DLD1 (cell line): ENCODE results near the gene WFIKKN2.
"Not testable (repeated sequence)": the region's sequence is repeated elsewhere in the genome, so short reads cannot be mapped to it uniquely, and the experiment has no call there.

ENCODE experiments used
- in situ Hi-C: cut with HindIII; loops from 2 replicates; pipeline ENCODE4 v1.10.0; 2017; ENCODE audit warnings: low sequenced_read_pairs

The WFIKKN2 gene

DNA sequence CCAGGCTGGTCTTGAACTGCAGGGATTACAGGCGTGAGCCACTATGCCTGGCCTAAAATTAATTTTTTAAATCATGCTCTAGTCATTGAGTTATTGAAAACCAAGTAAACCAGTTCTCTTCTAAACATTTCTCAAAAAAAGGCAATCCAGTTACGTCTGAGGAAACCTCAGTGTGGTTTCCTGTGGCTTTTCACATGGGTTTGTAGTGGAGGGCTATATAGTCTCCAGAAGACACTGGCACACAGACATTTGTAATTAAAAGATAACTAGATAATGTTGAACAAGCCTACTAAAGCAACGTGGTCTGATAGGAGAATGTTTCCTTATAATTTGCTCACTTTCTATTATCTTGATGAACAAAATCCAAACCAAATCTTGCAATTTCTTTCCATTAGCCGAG lies 36.0 kb downstream of the WFIKKN2 start:
- in situ Hi-C loops, result no loop called here

- in situ Hi-C loops, result no loop called here
These were observed 36.5 kb downstream of the WFIKKN2 start for GRCh38 chr17:50871898-50872297.

DNA sequence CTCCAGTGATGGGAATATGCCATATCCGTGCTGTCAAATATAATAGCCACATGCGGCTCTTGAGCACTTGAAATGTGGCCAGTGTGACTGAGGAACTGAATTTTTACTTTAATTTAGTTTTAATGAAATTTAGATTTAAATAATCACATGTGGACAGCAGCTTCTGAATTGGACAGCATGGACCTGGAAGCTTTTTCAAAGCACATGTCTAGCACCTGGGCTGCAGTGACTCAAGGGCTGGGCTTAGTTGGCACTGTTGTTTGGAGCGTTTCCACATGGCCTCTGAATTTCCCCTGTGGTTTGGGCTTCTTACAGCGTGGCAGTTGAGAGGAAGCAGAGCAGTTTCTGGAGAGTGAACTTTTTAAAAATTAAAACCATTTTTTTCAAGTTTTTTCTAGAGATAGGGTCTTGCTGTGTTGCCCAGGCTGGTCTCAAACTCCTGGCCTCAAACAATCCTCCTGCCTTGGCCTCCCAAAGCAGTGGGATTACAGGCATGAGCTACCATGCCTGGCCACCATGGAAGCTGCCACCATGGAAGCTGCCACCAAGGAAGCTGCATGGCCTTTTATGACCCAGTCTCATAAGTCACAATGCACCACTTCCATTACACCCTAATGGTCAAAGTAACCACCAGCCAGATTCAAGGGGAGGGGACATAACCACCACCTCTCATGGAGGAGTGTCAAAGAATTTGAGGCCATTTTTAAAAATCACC lies 37.5 kb downstream of the WFIKKN2 start:
- in situ Hi-C loops, result no loop called here

GRCh38 chr17:50875074-50875473 lies 39.7 kb downstream of the WFIKKN2 start:
- in situ Hi-C loops, result no loop called here

DNA sequence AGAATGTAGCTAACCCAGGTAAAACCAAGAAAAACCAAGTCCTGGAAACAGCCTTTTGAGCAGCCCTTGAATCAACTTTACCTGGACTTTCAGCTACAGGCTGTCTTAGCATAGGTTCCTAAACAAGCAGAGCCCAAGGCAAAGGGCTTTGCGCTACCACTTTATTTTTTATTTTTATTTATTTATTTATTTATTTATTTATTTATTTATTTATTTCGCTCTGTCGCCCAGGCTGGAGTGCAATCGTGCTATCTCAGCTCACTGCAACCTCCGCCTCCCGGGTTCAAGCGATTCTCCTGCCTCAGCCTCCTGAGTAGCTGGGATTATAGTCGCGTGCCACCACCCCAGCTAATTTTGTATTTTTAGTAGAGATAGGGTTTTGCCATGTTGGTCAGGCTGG lies 41.7 kb downstream of the WFIKKN2 start:
- in situ Hi-C loops, result not testable (repeated sequence)

DNA sequence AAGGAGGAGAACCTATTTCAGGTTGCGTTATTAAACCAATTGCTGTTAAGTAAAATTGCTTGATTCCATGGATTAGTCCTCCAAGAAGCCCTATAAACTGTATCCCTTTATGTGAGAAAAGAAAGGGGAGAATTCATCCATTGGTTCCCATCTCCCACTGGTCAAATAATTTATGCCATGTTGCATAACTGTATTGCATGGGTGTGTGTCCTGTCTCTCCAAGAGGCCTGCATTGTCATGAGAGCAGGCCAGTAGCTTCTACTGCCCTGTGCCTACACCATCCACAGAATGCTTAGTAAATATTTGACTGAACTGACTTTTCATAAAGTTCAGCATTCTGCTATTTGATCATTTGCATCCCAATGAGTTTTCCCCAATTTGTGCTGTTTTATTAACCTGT lies 42.5 kb downstream of the WFIKKN2 start:
- in situ Hi-C loops, result no loop called here

GRCh38 chr17:50879086-50879485 lies 43.7 kb downstream of the WFIKKN2 start:
- in situ Hi-C loops, result no loop called here

- in situ Hi-C loops, result no loop called here
These were observed 45.8 kb downstream of the WFIKKN2 start for GRCh38 chr17:50881182-50881581.

DNA sequence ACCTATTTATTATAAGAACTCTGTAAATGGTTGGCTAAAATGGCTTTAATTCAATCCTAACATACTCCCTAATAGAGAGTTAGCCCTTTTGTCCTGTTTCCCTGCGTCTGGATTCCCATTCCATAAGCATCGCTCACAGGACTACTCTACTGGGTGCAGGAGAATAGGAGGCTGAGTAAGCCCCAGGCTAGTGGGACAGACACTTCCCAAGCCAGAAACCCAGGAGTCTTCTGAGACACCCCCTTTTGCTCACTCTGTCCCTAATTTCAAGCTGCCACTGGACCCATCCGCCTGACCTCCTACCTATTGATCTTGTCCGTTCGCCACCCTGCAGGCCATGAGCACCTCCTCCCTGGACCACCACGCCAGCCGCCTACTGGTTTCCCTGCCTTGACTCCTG lies 47.5 kb downstream of the WFIKKN2 start:
- in situ Hi-C loops, result no loop called here

- in situ Hi-C loops, result no loop called here
These were observed 48.6 kb downstream of the WFIKKN2 start for GRCh38 chr17:50883850-50884438.

- in situ Hi-C loops, result no loop called here
These were observed 49.3 kb downstream of the WFIKKN2 start for GRCh38 chr17:50884439-50885311.

GRCh38 chr17:50887705-50888245 lies 52.4 kb downstream of the WFIKKN2 start:
- in situ Hi-C loops, result no loop called here

DNA sequence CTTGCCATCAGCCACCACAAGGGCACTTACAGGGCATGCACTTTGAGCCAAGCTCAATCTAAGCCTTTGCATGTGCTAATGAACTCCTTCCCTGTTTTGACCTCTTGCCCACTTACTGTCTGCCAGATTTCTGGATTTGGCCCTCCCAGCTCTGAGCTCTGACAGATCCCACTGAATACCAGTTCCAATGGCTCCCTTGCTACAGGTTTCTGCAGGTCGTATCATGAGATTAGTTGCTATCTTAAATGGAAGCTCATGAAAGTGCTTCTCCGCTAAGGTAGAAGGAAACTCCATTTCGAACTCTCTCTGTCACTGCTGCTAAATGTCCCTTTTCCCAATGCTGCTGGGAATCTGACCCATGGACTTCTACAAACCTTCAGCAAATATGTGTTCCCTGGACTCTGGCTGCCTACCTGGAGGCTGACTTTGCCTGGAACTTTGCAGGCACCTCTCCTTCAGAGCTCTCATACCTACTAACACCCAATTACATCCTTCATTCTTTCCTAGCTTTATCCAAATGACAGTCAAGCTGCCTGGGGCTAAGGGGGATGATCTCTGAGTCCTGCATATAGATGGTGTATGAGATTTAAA lies 54.2 kb downstream of the WFIKKN2 start:
- in situ Hi-C loops, result no loop called here

DNA sequence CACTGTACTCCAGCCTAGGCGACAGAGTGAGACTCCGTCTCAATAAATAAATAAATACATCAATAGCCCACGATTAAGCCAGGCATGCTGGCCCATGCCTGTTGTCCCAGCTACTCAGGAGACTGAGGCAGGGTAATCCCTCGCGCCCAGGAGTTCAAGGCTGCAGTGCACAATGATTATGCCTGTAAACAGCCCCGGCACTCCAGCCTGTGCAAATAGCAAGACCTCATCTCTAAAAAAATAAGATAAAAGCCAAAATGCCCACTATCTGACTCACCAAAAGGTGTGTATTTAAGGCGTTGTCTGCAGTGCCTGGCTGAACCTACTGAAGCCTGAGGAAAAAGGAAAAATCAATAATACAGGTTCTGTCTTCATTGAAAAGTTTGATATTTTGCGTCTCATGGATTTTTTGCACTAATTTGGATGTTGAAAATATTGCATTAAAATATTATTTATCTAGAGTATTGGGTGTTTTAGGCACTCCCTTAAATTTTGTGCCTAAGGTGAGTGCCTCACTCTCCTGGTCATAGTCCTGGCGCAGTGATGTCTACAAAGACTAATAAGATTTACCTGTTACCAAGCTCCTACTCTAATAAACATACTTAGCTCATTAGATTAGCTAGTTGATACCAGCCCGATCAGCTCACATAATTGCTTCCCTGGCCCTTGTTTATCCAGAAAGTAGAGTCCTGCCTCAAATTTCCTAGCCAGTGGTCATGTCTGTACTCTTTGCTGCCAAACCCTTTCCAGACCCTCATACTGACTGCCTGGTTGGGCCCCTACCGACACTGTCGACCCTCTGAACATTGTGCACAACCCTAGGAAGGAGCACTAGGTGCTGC lies 55.5 kb downstream of the WFIKKN2 start:
- in situ Hi-C loops, result no loop called here

DNA sequence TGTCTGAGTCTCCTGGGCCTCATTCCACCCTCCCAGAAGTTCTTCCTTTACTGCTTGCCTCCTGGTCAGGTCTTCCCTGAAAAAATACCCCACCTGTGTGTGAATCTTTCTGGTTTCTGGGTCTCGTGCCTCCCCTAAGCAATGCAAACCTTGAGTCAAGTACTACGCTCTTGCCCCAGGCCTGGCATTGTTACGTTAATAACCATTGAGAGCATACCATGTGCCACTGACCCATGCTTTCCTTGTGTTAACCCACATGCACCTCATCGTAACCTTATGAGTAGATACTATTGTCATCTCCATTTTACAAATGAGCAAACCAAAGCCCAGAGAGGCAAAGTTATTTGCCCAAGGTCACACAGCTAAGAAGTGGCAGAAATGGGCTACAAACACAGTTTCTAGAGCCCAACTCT lies 56.2 kb downstream of the WFIKKN2 start:
- in situ Hi-C loops, result no loop called here
